Smooth muscle cell of trachea (primary cell): ENCODE results near the gene UPP1. TPM values are rescaled to one million over a fixed set of nuclear protein-coding genes. Genes with fewer than 3 reads are reported as not detected.

ENCODE experiments used
- total RNA-seq: library from RNA; depleted of rRNA; stranded (reverse); fragments of >200 nt; gene quantifications from 2 replicates; pipeline ENCODE4 v1.2.1, GENCODE V29; 2014

UPP1 gene
- 6.0 and 6.5 TPM in 2 replicates for total RNA-seq

GRCh38 chr7:48089046-48090003 lies at the start of gene UPP1:
UPP1 (plus strand) TSS chr7:48089265; CDS start chr7:48094784, 5,519 bp downstream.

Other genes with a start within 250 kb of the UPP1 start
- gene PKD1L1, start 140.8 kb upstream of the UPP1 start, total RNA-seq = 0.17 TPM in 1 of 2 replicates, not detected in the other
- gene HUS1, start 109.7 kb upstream of the UPP1 start, total RNA-seq = 16.4 and 17.2 TPM in 2 replicates
- gene SUN3, start 60.2 kb upstream of the UPP1 start, total RNA-seq = not detected in 2 replicates
- not detected in 2 replicates for gene C7orf57, start 53.7 kb upstream of the UPP1 start, total RNA-seq
- gene ABCA13, start 82.2 kb downstream of the UPP1 start, total RNA-seq = 2.5 and 5.1 TPM in 2 replicates